Measurements from ENCODE around the gene OTUB2.

OTUB2 gene

GRCh38 chr14:94001501-94002396, 24.4 kb upstream of the OTUB2 start:
- peak; percentile 79 for DNase-seq (ENCODE audit: low spot score)
- TF ChIP-seq CTCF (IDR thresholded peaks at IDR 0.05; ENCODE audit: extremely low read depth, missing control alignments): peak; percentile 97

- DNase-seq (ENCODE audit: low spot score): no peak
- TF ChIP-seq CTCF (IDR thresholded peaks at IDR 0.05; ENCODE audit: extremely low read depth, missing control alignments): no peak
Observed at GRCh38 chr14:94003397-94003796, 22.7 kb upstream of the OTUB2 start.

- TF ChIP-seq CTCF (IDR thresholded peaks at IDR 0.05; ENCODE audit: extremely low read depth, missing control alignments): no peak
- DNase-seq (ENCODE audit: low spot score): no peak
Observed at GRCh38 chr14:94004015-94004414, 22.1 kb upstream of the OTUB2 start.

- peak; percentile 35 for TF ChIP-seq CTCF (IDR thresholded peaks at IDR 0.05; ENCODE audit: extremely low read depth, missing control alignments)
- no peak for DNase-seq (ENCODE audit: low spot score)
Observed at GRCh38 chr14:94005324-94006073, 20.6 kb upstream of the OTUB2 start.

- no peak for DNase-seq (ENCODE audit: low spot score)
- no peak for TF ChIP-seq CTCF (IDR thresholded peaks at IDR 0.05; ENCODE audit: extremely low read depth, missing control alignments)
Observed at GRCh38 chr14:94008234-94008633, 17.9 kb upstream of the OTUB2 start.

GRCh38 chr14:94009767-94010166, 16.4 kb upstream of the OTUB2 start:
- no peak for TF ChIP-seq CTCF (IDR thresholded peaks at IDR 0.05; ENCODE audit: extremely low read depth, missing control alignments)
- DNase-seq (ENCODE audit: low spot score): peak; percentile 63

GRCh38 chr14:94010625-94011024, 15.5 kb upstream of the OTUB2 start:
- DNase-seq (ENCODE audit: low spot score): no peak
- no peak for TF ChIP-seq CTCF (IDR thresholded peaks at IDR 0.05; ENCODE audit: extremely low read depth, missing control alignments)
